RWPE2 (cell line): ENCODE results near the gene KCNA10.

Source experiments
- ATAC-seq: fragments of 200-7000 bp; cut with Tn5 transposase; 3 replicates; pipeline ENCODE4 v1.9.1; 2021; ENCODE audit warnings: low read depth
- DNase-seq: peaks from one replicate; pipeline ENCODE4 v3.0.0-alpha.2; 2020; ENCODE audit warnings: low spot score
- H3K27ac ChIP-seq: fragments of 450-650 bp; 2 replicates; pipeline ENCODE4 v1.5.1; 2017; ENCODE audit warnings: mild to moderate bottlenecking; ENCODE audit not compliant: poor library complexity, severe bottlenecking
- H3K27me3 ChIP-seq: fragments of 250-450 bp; sonication (Bioruptor Pico); 2 replicates; pipeline ENCODE4 v1.5.1; 2021; ENCODE audit warnings: mild to moderate bottlenecking, moderate library complexity; ENCODE audit not compliant: insufficient read depth, poor library complexity, severe bottlenecking
- H3K36me3 ChIP-seq: fragments of 250-450 bp; sonication (Bioruptor Pico); 2 replicates; pipeline ENCODE4 v1.5.1; 2020; ENCODE audit warnings: low read depth, mild to moderate bottlenecking, moderate library complexity
- H3K4me1 ChIP-seq: fragments of 250-450 bp; sonication (Bioruptor Pico); 2 replicates; pipeline ENCODE4 v1.5.1; 2021; ENCODE audit warnings: mild to moderate bottlenecking, moderate library complexity; ENCODE audit not compliant: insufficient read depth, poor library complexity, severe bottlenecking
- H3K4me3 ChIP-seq: fragments of 250-450 bp; sonication (Bioruptor Pico); 2 replicates; pipeline ENCODE4 v1.5.1; 2021; ENCODE audit warnings: mild to moderate bottlenecking, moderate library complexity; ENCODE audit not compliant: severe bottlenecking
- H3K9me3 ChIP-seq: fragments of 250-450 bp; sonication (Bioruptor Pico); 2 replicates; pipeline ENCODE4 v1.5.1; 2021; ENCODE audit warnings: mild to moderate bottlenecking, moderate library complexity; ENCODE audit not compliant: severe bottlenecking
- TF ChIP-seq, protein P1 (sequence below): fragments of 450-650 bp; IDR thresholded peaks from one replicate; pipeline ENCODE4 v1.5.1; 2017; ENCODE audit warnings: mild to moderate bottlenecking, moderate library complexity; ENCODE audit not compliant: poor library complexity, severe bottlenecking

Gene KCNA10

DNA sequence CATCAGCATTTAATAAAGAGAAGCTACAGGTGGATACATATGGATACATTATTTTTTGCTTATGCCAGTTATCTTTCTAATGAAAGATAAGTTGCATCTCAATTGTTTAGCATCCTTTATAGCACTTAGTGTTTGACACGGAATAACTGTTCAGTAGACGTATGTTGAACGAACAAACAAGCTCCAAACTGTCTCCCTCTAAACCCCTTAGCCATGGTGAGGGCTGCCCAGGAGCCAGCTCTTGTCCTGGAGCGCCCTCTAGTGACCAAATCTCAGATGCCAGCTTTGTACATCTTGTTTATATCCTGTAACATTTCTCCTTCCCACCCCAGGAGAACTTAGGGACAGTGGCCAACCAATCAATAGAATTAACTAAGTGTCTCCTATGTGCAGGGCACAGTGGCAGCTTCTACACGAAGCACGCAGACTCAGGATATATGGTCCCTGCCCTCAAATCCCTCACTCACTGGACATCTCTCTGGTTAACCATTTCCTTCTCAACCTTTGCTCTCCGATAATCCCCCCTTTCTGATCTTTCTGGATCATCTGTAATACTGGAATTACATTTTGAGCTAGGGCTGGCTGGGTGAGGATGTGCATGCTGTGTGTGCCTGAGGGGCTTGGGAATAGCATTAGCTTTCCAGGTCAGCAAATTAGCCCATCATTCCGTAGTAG, 22.9 kb downstream of the KCNA10 start:
- no peaks in the 10 kb centered on the region for H3K9me3 ChIP-seq
- H3K27me3 ChIP-seq = no peaks in the 10 kb centered on the region
- peak; percentile 87 for ATAC-seq
- TF ChIP-seq, protein P1, sequence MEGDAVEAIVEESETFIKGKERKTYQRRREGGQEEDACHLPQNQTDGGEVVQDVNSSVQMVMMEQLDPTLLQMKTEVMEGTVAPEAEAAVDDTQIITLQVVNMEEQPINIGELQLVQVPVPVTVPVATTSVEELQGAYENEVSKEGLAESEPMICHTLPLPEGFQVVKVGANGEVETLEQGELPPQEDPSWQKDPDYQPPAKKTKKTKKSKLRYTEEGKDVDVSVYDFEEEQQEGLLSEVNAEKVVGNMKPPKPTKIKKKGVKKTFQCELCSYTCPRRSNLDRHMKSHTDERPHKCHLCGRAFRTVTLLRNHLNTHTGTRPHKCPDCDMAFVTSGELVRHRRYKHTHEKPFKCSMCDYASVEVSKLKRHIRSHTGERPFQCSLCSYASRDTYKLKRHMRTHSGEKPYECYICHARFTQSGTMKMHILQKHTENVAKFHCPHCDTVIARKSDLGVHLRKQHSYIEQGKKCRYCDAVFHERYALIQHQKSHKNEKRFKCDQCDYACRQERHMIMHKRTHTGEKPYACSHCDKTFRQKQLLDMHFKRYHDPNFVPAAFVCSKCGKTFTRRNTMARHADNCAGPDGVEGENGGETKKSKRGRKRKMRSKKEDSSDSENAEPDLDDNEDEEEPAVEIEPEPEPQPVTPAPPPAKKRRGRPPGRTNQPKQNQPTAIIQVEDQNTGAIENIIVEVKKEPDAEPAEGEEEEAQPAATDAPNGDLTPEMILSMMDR = peak; percentile 96
- H3K27ac ChIP-seq = no peak overlapping the region
- no peaks in the 10 kb centered on the region for H3K4me1 ChIP-seq
- DNase-seq = no peak
- H3K4me3 ChIP-seq = no peak overlapping the region
- H3K36me3 ChIP-seq = no peaks in the 10 kb centered on the region

DNA sequence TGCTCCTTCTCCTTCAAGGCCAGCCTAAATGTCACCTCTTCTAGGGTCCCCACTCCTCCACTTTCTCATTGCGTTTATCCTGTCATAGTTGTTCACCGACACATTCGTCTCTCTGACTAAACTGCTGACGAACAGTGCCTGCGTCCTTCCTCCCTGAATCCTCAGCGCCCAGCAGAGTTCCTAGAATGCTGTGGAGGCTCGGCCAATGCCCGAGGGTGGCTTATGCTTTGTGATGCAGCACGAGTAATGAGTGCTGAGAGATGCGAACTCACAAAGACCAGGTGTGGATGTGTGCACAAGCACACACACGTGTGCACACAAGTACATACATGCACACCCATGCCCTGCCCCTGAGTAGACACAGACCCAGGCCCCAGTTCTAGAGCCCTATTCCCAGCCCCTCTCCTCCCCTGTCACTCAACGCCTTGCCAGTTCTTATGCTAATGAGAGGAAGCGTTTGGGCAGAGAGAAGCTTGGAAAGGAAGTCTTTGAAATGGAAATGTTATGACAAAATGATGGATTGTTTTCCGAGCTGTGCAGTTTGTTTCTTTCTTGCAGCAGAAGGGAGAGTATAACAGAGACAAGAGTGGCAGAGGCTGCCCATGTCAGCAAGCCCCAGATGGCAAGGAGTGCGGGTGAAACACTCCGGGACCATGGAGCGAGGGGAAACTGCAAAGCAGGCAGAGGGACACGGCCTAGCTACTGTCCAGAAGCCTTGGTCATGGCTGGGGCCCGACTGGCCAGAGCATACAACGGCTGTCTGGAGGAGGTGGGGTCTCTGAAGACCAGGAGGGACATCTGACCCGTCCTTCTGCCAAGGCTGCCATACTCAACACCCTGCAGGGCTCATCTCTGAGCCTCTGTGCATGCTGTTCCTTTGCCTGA, 24.2 kb downstream of the KCNA10 start:
- Histone ChIP-seq H3K9me3 (no peaks in the 10 kb centered on the region), H3K4me3 (no peak overlapping the region), H3K4me1 (no peaks in the 10 kb centered on the region), H3K36me3 (no peaks in the 10 kb centered on the region), H3K27me3 (no peaks in the 10 kb centered on the region), H3K27ac (no peak overlapping the region)
- TF ChIP-seq, protein P1 = no peak
- ATAC-seq = no peak
- no peak for DNase-seq

GRCh38 chr1:110494036-110494435, 24.9 kb downstream of the KCNA10 start:
- Histone ChIP-seq H3K27ac (no peak overlapping the region), H3K4me3 (no peak overlapping the region), H3K9me3 (no peaks in the 10 kb centered on the region), H3K4me1 (no peaks in the 10 kb centered on the region), H3K27me3 (no peaks in the 10 kb centered on the region), H3K36me3 (no peaks in the 10 kb centered on the region)
- DNase-seq (no peak), ATAC-seq (no peak)
- TF ChIP-seq, protein P1 = no peak

DNA sequence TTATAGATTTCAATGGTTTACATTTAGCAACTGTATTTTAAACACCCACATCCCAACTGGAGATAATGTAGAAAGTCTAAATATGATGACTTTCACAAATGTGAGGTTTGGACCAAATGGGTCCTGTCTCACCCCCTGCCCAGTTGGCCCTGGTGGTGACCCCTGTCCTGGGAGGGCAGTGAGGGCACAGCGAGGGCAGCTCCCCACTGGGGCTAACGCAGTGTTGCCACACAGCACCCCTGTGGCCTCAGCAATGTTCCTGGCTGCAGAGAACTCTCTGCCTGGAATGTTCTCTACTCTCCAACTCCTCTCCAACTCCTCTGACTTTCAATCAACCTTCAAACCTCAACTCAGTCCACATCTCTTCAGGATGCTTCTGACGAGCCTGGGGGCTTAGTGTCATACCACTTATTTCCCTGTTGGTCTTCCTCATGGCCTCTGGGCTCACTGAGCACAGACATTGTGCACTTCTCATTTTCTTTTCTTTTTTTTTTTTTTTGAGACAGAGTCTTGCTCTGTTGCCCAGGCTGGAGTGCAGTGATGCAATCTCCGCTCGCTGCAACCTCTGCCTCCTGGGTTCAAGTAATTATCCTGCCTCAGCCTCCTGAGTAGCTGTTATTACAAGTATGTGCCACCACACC, 25.8 kb downstream of the KCNA10 start:
- Histone ChIP-seq H3K9me3 (no peaks in the 10 kb centered on the region), H3K4me3 (no peak overlapping the region), H3K4me1 (no peaks in the 10 kb centered on the region), H3K36me3 (no peaks in the 10 kb centered on the region), H3K27me3 (no peaks in the 10 kb centered on the region), H3K27ac (no peak overlapping the region)
- TF ChIP-seq, protein P1 = no peak
- DNase-seq (no peak), ATAC-seq (no peak)
